Measurements from ENCODE around the gene KEL. TPM values are rescaled to one million over a fixed set of nuclear protein-coding genes. Genes with fewer than 3 reads are reported as not detected.

KEL gene
- total and polyA plus RNA-seq, 3 donors from 2014 or later = 52.1 to 124 (median 124) TPM

DNA sequence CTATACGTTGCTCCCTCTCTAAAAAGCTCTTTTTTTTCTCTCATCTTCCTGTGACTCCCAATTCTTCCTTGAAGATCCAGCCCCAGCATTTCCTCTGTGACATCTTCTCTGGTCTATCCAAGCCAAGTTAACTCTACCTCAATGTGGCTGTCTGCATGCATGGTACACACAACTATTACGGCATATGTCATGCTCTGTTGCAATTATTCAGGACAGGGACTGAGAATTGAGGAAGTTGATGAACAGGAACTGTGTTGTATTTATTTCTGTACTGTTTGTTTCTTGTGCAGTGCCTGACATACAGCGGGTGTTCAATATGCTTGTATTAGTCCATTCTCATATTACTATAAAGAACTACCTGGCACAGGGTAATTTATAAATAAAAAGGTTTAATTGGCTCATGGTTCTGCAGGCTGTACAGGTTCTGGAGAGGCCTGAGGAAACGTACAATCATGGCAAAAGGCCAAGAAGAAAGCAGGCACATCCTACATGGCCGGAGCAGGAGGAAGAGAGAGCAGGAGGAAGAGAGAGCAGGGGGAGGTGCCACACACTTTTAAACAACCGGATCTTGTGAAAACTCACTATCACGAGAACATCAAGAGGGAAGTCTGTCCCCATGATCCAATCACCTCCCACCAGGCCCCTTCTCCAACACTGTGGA, 34.9 kb downstream of the KEL start:
- Histone ChIP-seq H3K27me3 (no peaks in the 10 kb centered on the region), H3K36me3 (ENCODE audit: low read depth, missing control alignments) (no peaks in the 10 kb centered on the region), H3K9me3 (no peaks in the 10 kb centered on the region), H3K4me3 (no peak overlapping the region), H3K27ac (no peak overlapping the region), H3K4me1 (no peaks in the 10 kb centered on the region)
- no peak for DNase-seq
- intact Hi-C loops (cut with DNase I; ENCODE audit: low total_unique reads) = no loop called here
- TF ChIP-seq POLR2A (IDR thresholded peaks at IDR 0.05) = no peak
- TF ChIP-seq, protein P1, sequence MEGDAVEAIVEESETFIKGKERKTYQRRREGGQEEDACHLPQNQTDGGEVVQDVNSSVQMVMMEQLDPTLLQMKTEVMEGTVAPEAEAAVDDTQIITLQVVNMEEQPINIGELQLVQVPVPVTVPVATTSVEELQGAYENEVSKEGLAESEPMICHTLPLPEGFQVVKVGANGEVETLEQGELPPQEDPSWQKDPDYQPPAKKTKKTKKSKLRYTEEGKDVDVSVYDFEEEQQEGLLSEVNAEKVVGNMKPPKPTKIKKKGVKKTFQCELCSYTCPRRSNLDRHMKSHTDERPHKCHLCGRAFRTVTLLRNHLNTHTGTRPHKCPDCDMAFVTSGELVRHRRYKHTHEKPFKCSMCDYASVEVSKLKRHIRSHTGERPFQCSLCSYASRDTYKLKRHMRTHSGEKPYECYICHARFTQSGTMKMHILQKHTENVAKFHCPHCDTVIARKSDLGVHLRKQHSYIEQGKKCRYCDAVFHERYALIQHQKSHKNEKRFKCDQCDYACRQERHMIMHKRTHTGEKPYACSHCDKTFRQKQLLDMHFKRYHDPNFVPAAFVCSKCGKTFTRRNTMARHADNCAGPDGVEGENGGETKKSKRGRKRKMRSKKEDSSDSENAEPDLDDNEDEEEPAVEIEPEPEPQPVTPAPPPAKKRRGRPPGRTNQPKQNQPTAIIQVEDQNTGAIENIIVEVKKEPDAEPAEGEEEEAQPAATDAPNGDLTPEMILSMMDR (IDR thresholded peaks at IDR 0.05) = no peak
- 62 to 67% methylated on average over 7 of the region's 7 CpGs for WGBS, 2 donors

DNA sequence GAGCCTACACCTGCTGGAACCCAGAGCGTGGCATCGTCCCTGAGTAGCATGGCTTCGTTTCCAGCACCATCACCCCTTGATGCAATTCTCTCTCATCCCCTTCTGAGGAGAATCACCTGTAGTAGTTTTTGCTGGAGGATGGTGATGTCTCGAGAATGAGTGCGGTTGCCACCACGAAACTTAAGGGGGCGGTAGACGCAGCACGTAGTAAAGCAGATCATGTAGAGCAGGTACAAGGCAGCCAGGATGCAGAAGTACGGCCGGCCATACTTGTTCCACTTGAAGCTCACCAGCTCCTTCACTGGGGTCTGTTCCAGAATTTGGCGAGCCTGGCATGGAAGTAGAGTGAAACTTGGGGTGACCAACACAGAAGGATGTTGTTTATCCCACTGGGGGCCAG, 36.8 kb downstream of the KEL start:
- Histone ChIP-seq H3K4me3 (no peak overlapping the region), H3K4me1 (no peaks in the 10 kb centered on the region), H3K27me3 (no peaks in the 10 kb centered on the region), H3K27ac (no peak overlapping the region), H3K36me3 (ENCODE audit: low read depth, missing control alignments) (no peaks in the 10 kb centered on the region), H3K9me3 (no peaks in the 10 kb centered on the region)
- intact Hi-C loops (cut with DNase I; ENCODE audit: low total_unique reads) = no loop called here
- whole genome bisulfite sequencing, 2 donors = 63 to 75% methylated on average over 12 of the region's 12 CpGs
- no peak for DNase-seq
- no peak for TF ChIP-seq POLR2A (IDR thresholded peaks at IDR 0.05)
- TF ChIP-seq, protein P1 (IDR thresholded peaks at IDR 0.05) = no peak

DNA sequence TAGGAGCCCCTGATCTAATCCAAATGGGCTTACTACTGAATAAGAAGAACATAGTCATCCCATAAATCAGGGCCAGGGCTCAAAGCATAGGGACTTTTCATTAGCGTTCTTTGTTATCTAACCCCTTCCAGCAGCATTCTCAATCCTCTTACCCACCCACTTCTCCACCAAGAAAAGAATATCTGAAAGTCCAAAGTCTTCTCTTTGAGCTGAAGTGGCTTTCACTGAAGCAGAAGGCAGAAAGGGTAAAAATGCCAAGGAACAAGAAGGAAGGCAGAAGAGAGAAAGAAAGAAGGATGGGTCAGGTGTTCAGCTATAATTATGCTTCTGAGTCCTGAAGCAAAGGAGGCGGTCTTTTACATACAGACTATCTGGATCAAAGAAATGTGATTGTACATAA, 38.8 kb downstream of the KEL start:
- 48 to 60% methylated on average over 2 of the region's 2 CpGs for WGBS, 2 donors
- DNase-seq = no peak
- Histone ChIP-seq H3K27ac (no peak overlapping the region), H3K36me3 (ENCODE audit: low read depth, missing control alignments) (no peaks in the 10 kb centered on the region), H3K4me3 (no peak overlapping the region), H3K27me3 (no peaks in the 10 kb centered on the region), H3K9me3 (no peaks in the 10 kb centered on the region), H3K4me1 (no peaks in the 10 kb centered on the region)
- no peak for TF ChIP-seq POLR2A (IDR thresholded peaks at IDR 0.05)
- TF ChIP-seq, protein P1 (IDR thresholded peaks at IDR 0.05) = no peak
- intact Hi-C loops (cut with DNase I; ENCODE audit: low total_unique reads) = no loop called here

DNA sequence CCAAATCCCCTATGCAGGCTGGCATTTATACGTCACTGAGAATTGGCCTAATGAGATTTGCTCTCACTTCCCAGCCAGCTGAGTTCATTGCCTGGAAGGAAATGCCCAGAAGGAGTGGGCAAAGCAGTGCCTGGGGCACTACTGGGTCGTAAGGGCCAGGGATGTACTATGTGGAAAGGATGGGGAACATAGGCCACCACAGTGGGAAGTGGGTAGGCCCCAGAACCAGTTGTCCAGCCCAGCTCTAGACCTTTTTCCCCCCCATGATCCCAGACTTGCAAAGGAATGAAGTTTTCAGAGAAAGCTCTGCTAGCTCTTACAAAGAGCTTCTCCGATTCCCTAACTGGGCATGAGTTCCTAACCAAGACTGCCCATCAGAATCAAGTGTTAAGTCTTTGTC, 42.5 kb downstream of the KEL start:
- no peaks in the 10 kb centered on the region for H3K4me1 ChIP-seq
- no peaks in the 10 kb centered on the region for H3K9me3 ChIP-seq
- H3K36me3 ChIP-seq (ENCODE audit: low read depth, missing control alignments) = no peaks in the 10 kb centered on the region
- no peak overlapping the region for H3K4me3 ChIP-seq
- no peaks in the 10 kb centered on the region for H3K27me3 ChIP-seq
- TF ChIP-seq, protein P1 (IDR thresholded peaks at IDR 0.05) = no peak
- WGBS, 2 donors = 88 to 93% methylated on average over 3 of the region's 3 CpGs
- intact Hi-C loops (cut with DNase I; ENCODE audit: low total_unique reads) = no loop called here
- DNase-seq = no peak
- H3K27ac ChIP-seq = no peak overlapping the region

DNA sequence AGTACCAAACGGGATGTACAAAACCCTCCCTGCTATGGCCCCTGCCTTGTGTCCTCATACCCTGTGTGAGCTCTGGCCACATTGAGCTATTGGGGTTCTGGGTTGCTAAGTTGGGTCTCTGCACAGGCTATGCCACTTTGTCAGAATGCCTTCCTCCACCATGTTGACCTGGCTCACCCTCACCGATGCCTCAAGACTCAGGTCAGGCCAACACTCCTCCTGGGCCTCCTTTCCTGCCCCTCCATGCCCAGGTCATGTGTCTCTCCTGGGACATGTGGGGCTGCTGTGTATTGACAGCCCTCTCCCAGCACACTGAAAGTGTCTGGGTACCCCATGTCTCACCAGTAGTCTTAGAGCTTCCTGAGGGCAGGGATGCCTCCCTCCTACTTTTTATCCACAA, 43.3 kb downstream of the KEL start:
- no peaks in the 10 kb centered on the region for H3K36me3 ChIP-seq (ENCODE audit: low read depth, missing control alignments)
- DNase-seq = no peak
- no peaks in the 10 kb centered on the region for H3K27me3 ChIP-seq
- intact Hi-C loops (cut with DNase I; ENCODE audit: low total_unique reads) = no loop called here
- no peak overlapping the region for H3K4me3 ChIP-seq
- WGBS, 2 donors = 80 to 86% methylated on average over 2 of the region's 2 CpGs
- no peaks in the 10 kb centered on the region for H3K9me3 ChIP-seq
- H3K27ac ChIP-seq = no peak overlapping the region
- no peaks in the 10 kb centered on the region for H3K4me1 ChIP-seq
- no peak for TF ChIP-seq POLR2A (IDR thresholded peaks at IDR 0.05)
- TF ChIP-seq, protein P1 (IDR thresholded peaks at IDR 0.05) = no peak
